AG09309 (cell line): ENCODE measurements around the gene ACER1.
"Not testable (repeated sequence)": the region's sequence is repeated elsewhere in the genome, so short reads cannot be mapped to it uniquely, and the experiment has no call there.

Experiments used
- DNase-seq: peaks from one replicate; pipeline ENCODE4 v3.0.0-alpha.2; 2010; ENCODE audit warnings: low read depth
- H3K4me3 ChIP-seq: 2 replicates; pipeline ENCODE4 v1.5.1; 2011; ENCODE audit warnings: mild to moderate bottlenecking, low read depth, low read length, moderate library complexity; ENCODE audit not compliant: control insufficient read depth
- TF ChIP-seq, protein P1 (sequence below): IDR thresholded peaks from 2 replicates; pipeline ENCODE4 v1.5.1; 2011; ENCODE audit warnings: mild to moderate bottlenecking, low read depth, low read length, inconsistent platforms; ENCODE audit not compliant: insufficient read depth, control insufficient read depth; ENCODE audit errors: missing control alignments

Gene ACER1

DNA sequence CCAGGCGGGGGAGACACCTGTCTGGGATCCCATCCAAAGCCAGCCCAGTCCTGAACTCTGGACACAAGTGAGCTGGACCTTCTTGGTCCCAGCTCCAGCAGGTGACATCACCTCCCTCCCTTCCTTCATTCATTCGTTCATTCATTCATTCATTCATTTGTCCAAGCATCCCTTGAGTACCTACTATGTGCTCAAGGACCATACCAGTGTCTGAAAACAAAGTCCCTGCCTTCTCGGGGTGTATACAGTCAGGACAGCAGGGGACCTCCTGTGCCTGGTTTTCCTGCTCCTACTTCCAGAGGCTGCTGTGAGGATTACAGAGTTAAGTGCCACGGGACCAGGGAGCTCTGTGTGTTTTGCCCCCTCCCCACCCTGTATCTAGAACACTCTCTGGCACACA, 14.0 kb downstream of the ACER1 start:
- no peak for DNase-seq
- TF ChIP-seq, protein P1, sequence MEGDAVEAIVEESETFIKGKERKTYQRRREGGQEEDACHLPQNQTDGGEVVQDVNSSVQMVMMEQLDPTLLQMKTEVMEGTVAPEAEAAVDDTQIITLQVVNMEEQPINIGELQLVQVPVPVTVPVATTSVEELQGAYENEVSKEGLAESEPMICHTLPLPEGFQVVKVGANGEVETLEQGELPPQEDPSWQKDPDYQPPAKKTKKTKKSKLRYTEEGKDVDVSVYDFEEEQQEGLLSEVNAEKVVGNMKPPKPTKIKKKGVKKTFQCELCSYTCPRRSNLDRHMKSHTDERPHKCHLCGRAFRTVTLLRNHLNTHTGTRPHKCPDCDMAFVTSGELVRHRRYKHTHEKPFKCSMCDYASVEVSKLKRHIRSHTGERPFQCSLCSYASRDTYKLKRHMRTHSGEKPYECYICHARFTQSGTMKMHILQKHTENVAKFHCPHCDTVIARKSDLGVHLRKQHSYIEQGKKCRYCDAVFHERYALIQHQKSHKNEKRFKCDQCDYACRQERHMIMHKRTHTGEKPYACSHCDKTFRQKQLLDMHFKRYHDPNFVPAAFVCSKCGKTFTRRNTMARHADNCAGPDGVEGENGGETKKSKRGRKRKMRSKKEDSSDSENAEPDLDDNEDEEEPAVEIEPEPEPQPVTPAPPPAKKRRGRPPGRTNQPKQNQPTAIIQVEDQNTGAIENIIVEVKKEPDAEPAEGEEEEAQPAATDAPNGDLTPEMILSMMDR = no peak
- H3K4me3 ChIP-seq = no peak overlapping the region

DNA sequence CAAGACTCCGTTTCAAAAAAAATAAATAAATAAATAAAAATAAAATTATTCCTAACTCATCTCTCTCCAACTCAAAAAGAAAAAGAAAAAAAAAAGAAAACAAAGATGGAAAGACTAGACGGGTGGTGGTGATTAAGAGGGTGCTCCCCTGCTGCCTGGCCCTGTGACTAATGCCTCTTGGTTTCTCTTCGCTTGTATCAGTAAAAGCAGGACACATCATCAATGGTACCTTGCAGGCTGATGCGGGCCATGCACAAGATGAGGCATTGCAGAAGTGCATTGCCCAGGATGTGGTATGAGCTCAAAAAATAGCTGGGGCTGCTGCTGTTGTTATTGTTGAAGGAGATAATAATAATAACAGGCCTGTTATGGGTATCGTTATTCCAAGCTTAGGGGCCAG, 14.6 kb downstream of the ACER1 start:
- peak; percentile 5 for DNase-seq
- TF ChIP-seq, protein P1 = no peak

GRCh38 chr19:6315646-6316045, 17.8 kb downstream of the ACER1 start:
- DNase-seq, H3K4me3 ChIP-seq: not testable (repeated sequence)

More for the DNA sequence above, 14.6 kb downstream of the ACER1 start:
- H3K4me3 ChIP-seq = no peak overlapping the region

GRCh38 chr19:6313398-6313969, 19.9 kb downstream of the ACER1 start:
- DNase-seq = no peak
- TF ChIP-seq, protein P1 = no peak
- no peak overlapping the region for H3K4me3 ChIP-seq

DNA sequence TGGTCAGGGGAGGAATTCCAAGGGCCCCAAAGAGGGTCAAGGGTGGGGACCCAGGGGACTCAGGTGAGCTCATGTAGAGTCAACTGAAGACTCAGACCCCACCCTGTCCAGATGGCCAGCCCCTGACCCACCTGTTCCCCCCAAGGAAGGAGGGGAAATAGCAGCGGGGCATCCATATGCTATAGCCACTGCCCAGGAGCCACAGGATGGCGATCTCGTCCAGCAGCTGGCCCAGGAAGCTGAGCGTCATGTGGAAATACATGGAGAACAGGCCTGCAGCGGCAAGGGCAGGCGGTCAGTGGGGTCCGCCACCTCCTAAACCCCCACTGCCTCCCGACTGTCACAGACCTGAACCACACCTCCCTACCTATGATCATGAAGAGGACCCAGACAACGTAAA, 21.4 kb downstream of the ACER1 start:
- TF ChIP-seq, protein P1 = peak; percentile 42
- no peak overlapping the region for H3K4me3 ChIP-seq
- no peak for DNase-seq

DNA sequence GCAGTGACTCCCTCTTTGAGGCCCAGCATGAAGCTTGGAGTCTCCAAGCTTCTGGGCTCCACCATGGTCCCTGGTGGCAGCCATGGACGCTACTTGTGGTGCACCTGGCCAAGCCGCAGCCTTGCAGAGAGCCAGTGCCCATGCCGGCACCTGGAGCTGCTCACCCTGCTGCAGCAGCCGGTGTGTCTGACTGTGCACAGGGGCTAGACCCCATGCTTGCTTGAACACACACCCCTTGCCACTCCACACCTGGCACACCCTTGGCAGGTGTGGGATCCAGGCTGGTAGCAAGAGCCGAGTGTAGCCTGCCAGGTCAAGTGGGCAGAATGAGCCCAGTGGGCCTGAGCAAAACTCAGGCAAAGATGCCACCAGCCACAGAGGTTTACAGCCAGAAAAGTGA, 35.0 kb downstream of the ACER1 start:
- H3K4me3 ChIP-seq = no peak overlapping the region
- DNase-seq = no peak

GRCh38 chr19:6297202-6297601, 36.2 kb downstream of the ACER1 start:
- no peak overlapping the region for H3K4me3 ChIP-seq
- TF ChIP-seq, protein P1 = no peak
- no peak for DNase-seq

More for the DNA sequence above, 35.0 kb downstream of the ACER1 start:
- TF ChIP-seq, protein P1 = no peak
